GM12864 (cell line): Measurements from ENCODE around the gene NFIA.

ENCODE experiments used
- DNase-seq: peaks from one replicate; pipeline ENCODE4 v3.0.0-alpha.2; 2011; ENCODE audit warnings: low read depth
- H3K4me3 ChIP-seq: 2 replicates; pipeline ENCODE4 v1.5.1; 2011; ENCODE audit warnings: mild to moderate bottlenecking, low read depth, low read length, control low read depth
- CTCF ChIP-seq: IDR thresholded peaks from 2 replicates; pipeline ENCODE4 v1.5.1; 2011; ENCODE audit warnings: low read depth, mild to moderate bottlenecking, moderate library complexity, low read length, control low read depth, inconsistent platforms; ENCODE audit errors: missing control alignments

The NFIA gene

GRCh38 chr1:61320575-61320974 lies 238.2 kb downstream of the NFIA start:
- H3K4me3 ChIP-seq: no peak overlapping the region
- DNase-seq: no peak
- TF ChIP-seq CTCF: no peak

GRCh38 chr1:61322008-61322744 lies 239.8 kb downstream of the NFIA start:
- no peak overlapping the region for H3K4me3 ChIP-seq
- no peak for DNase-seq
- TF ChIP-seq CTCF: no peak

- no peak for DNase-seq
Observed at GRCh38 chr1:61322769-61323168, 240.4 kb downstream of the NFIA start.

GRCh38 chr1:61323681-61324328 lies 241.4 kb downstream of the NFIA start:
- no peak for TF ChIP-seq CTCF
- no peak for DNase-seq
- H3K4me3 ChIP-seq: no peak overlapping the region

More at GRCh38 chr1:61322769-61323168, 240.4 kb downstream of the NFIA start:
- TF ChIP-seq CTCF: no peak
- H3K4me3 ChIP-seq: no peak overlapping the region

- no peak for DNase-seq
- no peak for TF ChIP-seq CTCF
- no peak overlapping the region for H3K4me3 ChIP-seq
Observed at GRCh38 chr1:61326713-61327112, 244.4 kb downstream of the NFIA start.

- no peak for TF ChIP-seq CTCF
- DNase-seq: no peak
- H3K4me3 ChIP-seq: no peak overlapping the region
Observed at GRCh38 chr1:61327436-61327835, 245.1 kb downstream of the NFIA start.
